ENCODE results near the gene MNT. TPM values are rescaled to one million over a fixed set of nuclear protein-coding genes. Genes with fewer than 3 reads are reported as not detected.

Gene MNT
- total RNA-seq, 1 donor from 2014 or later: 9.9 TPM

- Histone ChIP-seq H3K4me3 (no peak overlapping the region), H3K9me3 (replicated peaks) (no peaks in the 10 kb centered on the region), H3K27ac (replicated peaks) (no peak overlapping the region), H3K4me1 (peaks cover 45% of the 10 kb centered on the region), H3K27me3 (ENCODE audit: low read depth) (no peaks in the 10 kb centered on the region), H3K36me3 (peaks cover 26% of the 10 kb centered on the region)
- intact Hi-C loops (cut with micrococcal nuclease): no loop called here
- TF ChIP-seq CTCF (IDR thresholded peaks at IDR 0.05; ENCODE audit: borderline replicate concordance): no peak
- DNase-seq: no peak
Observed at GRCh38 chr17:2362881-2363280, 38.0 kb downstream of the MNT start.

DNA sequence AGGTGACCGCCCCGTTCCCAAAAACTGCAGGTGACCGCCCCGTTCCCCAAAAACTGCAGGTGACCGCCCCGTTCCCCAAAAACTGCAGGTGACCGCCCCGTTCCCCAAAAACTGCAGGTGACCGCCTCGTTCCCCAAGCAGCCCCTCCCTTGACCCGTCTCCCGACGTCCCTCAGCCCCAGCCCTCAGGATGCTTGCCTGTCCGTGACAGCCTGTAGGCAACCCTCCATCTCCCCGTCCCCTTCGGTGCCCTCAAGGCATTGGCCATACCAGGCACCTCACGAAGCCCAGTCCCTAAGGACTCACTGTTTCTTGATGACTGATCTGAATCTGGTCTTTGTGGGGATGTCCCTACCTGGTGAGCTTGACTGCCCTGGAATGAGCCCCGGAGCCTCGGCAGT, 38.4 kb downstream of the MNT start:
- no peaks in the 10 kb centered on the region for H3K27me3 ChIP-seq (ENCODE audit: low read depth)
- peaks cover 26% of the 10 kb centered on the region for H3K36me3 ChIP-seq
- H3K4me1 ChIP-seq: peaks cover 40% of the 10 kb centered on the region
- H3K27ac ChIP-seq (replicated peaks): no peak overlapping the region
- intact Hi-C loops (cut with micrococcal nuclease): no loop called here
- DNase-seq: no peak
- no peaks in the 10 kb centered on the region for H3K9me3 ChIP-seq (replicated peaks)
- no peak for TF ChIP-seq CTCF (IDR thresholded peaks at IDR 0.05; ENCODE audit: borderline replicate concordance)
- no peak overlapping the region for H3K4me3 ChIP-seq

DNA sequence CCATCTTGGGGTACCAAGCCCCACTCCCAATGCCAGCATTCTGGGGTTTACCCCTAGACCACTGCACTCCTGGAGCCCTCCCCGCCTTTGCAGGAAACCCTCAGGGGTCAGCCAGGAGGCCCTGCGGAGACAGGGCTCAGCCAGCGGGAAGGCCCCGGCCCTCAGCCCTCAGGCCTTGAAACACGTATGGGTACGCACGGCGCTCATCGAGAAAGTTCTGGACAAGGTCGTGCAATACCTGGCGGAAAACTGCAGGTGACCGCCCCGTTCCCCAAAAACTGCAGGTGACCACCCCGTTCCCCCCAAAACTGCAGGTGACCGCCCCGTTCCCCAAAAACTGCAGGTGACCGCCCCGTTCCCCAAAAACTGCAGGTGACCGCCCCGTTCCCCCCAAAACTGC, 38.8 kb downstream of the MNT start:
- H3K4me3 ChIP-seq: no peak overlapping the region
- peaks cover 22% of the 10 kb centered on the region for H3K36me3 ChIP-seq
- intact Hi-C loops (cut with micrococcal nuclease): no loop called here
- no peak for TF ChIP-seq CTCF (IDR thresholded peaks at IDR 0.05; ENCODE audit: borderline replicate concordance)
- no peak overlapping the region for H3K27ac ChIP-seq (replicated peaks)
- no peaks in the 10 kb centered on the region for H3K27me3 ChIP-seq (ENCODE audit: low read depth)
- no peak for DNase-seq
- no peaks in the 10 kb centered on the region for H3K9me3 ChIP-seq (replicated peaks)
- H3K4me1 ChIP-seq: peaks cover 37% of the 10 kb centered on the region

DNA sequence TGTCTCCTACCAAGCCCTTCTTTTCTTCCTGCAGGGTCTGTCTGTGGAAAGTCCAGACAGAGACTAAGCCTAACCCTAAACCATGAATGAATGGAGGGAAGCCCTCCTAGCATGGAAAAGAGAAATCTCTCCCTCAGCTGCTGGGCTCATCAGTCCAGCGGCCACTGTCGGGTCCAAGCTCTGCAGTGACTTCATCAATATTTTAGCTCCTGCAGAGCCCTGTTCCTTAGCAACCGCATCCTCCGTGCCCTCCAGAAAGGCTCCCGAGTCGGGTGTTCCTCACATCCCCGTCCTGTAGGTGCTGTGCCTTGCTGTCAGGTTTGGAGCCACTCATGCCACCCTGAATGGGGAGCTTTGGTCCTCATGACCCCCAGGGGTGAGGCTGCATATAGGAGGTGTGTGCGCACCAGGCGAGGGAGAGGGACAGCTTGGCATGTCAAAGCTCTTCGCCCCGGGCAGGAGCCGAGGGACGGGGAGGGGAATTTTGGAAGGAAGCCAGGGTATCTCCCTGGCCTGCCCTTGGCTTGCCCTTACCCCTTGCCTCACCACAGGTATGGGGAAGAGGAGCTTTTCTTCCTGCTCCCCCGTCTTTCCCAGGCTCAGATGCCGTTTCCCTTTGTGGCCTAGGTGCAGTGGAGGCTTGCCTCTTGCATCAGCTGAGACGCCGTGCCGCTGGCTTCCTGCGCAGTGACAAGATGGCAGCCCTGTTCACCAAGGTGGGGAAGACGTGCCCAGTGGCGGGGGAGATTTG, 39.7 kb downstream of the MNT start:
- DNase-seq: no peak
- no peaks in the 10 kb centered on the region for H3K27me3 ChIP-seq (ENCODE audit: low read depth)
- intact Hi-C loops (cut with micrococcal nuclease): no loop called here
- H3K36me3 ChIP-seq: peaks cover 20% of the 10 kb centered on the region
- H3K4me1 ChIP-seq: peaks cover 34% of the 10 kb centered on the region
- no peak overlapping the region for H3K4me3 ChIP-seq
- no peak for TF ChIP-seq CTCF (IDR thresholded peaks at IDR 0.05; ENCODE audit: borderline replicate concordance)
- no peaks in the 10 kb centered on the region for H3K9me3 ChIP-seq (replicated peaks)
- H3K27ac ChIP-seq (replicated peaks): no peak overlapping the region

DNA sequence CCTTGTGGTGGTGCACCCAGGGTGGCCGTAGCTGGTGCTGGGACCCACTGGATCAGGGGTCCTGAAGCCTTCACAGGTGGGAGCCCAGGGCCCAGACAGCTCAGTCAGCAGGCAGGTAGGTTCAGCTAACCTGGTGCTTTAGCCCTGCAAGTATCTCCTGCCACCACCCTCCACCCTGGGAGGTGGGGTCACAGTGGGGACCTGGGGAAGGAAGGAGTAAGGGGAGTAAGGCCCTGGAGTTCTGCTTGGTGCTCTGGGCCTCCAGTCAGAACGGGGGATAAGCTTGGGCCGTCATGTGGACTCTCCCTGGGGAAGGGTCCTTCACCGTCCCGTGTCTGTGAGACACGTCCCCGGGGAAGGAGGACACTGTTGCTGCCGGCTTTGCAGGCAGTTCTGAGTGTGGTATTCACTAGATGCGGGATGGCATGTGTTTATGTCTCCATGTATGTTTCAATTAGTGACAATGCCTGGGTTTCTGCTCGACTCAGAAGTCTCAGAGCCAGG, 42.9 kb downstream of the MNT start:
- H3K27ac ChIP-seq (replicated peaks): no peak overlapping the region
- H3K9me3 ChIP-seq (replicated peaks): no peaks in the 10 kb centered on the region
- DNase-seq: no peak
- H3K27me3 ChIP-seq (ENCODE audit: low read depth): no peaks in the 10 kb centered on the region
- no peak for TF ChIP-seq CTCF (IDR thresholded peaks at IDR 0.05; ENCODE audit: borderline replicate concordance)
- H3K4me3 ChIP-seq: no peak overlapping the region
- peaks cover 10% of the 10 kb centered on the region for H3K36me3 ChIP-seq
- H3K4me1 ChIP-seq: peaks cover 11% of the 10 kb centered on the region
- intact Hi-C loops (cut with micrococcal nuclease): no loop called here

All from left ventricle myocardium inferior (tissue), 1 donor.